ENCODE data around the gene RGS9BP.

RGS9BP gene

GRCh38 chr19:32661318-32661717 is 14.3 kb upstream of the RGS9BP start:
- Histone ChIP-seq H3K27ac (replicated peaks) (no peak overlapping the region), H3K4me3 (replicated peaks; ENCODE audit: insufficient read depth, low read length) (no peak overlapping the region), H3K27me3 (ENCODE audit: insufficient read depth, poor library complexity, severe bottlenecking) (no peaks in the 10 kb centered on the region)
- DNase-seq (ENCODE audit: low read depth in 1 of 2, low spot score in 1 of 2): no peak
- TF ChIP-seq GABPA (IDR thresholded peaks at IDR 0.05; ENCODE audit: low read depth) (no peak), SPI1 (IDR thresholded peaks at IDR 0.05; ENCODE audit: borderline replicate concordance, low read depth) (no peak), POLR2AphosphoS5 (IDR thresholded peaks at IDR 0.05; ENCODE audit: low read depth) (no peak)

GRCh38 chr19:32662186-32662585 is 13.5 kb upstream of the RGS9BP start:
- DNase-seq (ENCODE audit: low read depth in 1 of 2, low spot score in 1 of 2): peak in 1 of 2 experiments; percentile 56
- Histone ChIP-seq H3K27ac (replicated peaks) (no peak overlapping the region), H3K27me3 (ENCODE audit: insufficient read depth, poor library complexity, severe bottlenecking) (no peaks in the 10 kb centered on the region), H3K4me3 (replicated peaks; ENCODE audit: insufficient read depth, low read length) (no peak overlapping the region)
- TF ChIP-seq CTCF (IDR thresholded peaks at IDR 0.05; ENCODE audit: insufficient read depth, low read length) (no peak), SPI1 (IDR thresholded peaks at IDR 0.05; ENCODE audit: borderline replicate concordance, low read depth) (peak; percentile 48; the same call in 1 of the 2 replicates)

GRCh38 chr19:32666084-32666483 is 9.6 kb upstream of the RGS9BP start:
- no peak for DNase-seq (ENCODE audit: low read depth in 1 of 2, low spot score in 1 of 2)
- no peaks in the 10 kb centered on the region for H3K27me3 ChIP-seq (ENCODE audit: insufficient read depth, poor library complexity, severe bottlenecking)
- TF ChIP-seq POLR2AphosphoS5 (IDR thresholded peaks at IDR 0.05; ENCODE audit: low read depth) (no peak), CTCF (IDR thresholded peaks at IDR 0.05; ENCODE audit: insufficient read depth, low read length) (no peak), SPI1 (IDR thresholded peaks at IDR 0.05; ENCODE audit: borderline replicate concordance, low read depth) (no peak), REST (IDR thresholded peaks at IDR 0.05; ENCODE audit: insufficient replicate concordance, low read depth) (no peak), GABPA (IDR thresholded peaks at IDR 0.05; ENCODE audit: low read depth) (no peak)
- H3K27ac ChIP-seq (replicated peaks): no peak overlapping the region
- no peak overlapping the region for H3K4me3 ChIP-seq (replicated peaks; ENCODE audit: insufficient read depth, low read length)

- no peak for DNase-seq (ENCODE audit: low read depth in 1 of 2, low spot score in 1 of 2)
- no peak for TF ChIP-seq REST (IDR thresholded peaks at IDR 0.05; ENCODE audit: insufficient replicate concordance, low read depth)
- TF ChIP-seq GABPA (IDR thresholded peaks at IDR 0.05; ENCODE audit: low read depth): no peak
- no peak for TF ChIP-seq SPI1 (IDR thresholded peaks at IDR 0.05; ENCODE audit: borderline replicate concordance, low read depth)
- TF ChIP-seq POLR2AphosphoS5 (IDR thresholded peaks at IDR 0.05; ENCODE audit: low read depth): no peak
- no peak for TF ChIP-seq CTCF (IDR thresholded peaks at IDR 0.05; ENCODE audit: insufficient read depth, low read length)
- no peaks in the 10 kb centered on the region for H3K27me3 ChIP-seq (ENCODE audit: insufficient read depth, poor library complexity, severe bottlenecking)
- no peak overlapping the region for H3K4me3 ChIP-seq (replicated peaks; ENCODE audit: insufficient read depth, low read length)
- H3K27ac ChIP-seq (replicated peaks): peak overlapping the region; percentile 19; the same call in 1 of the 2 replicates
Observed at GRCh38 chr19:32669310-32669709, 6.3 kb upstream of the RGS9BP start.
